ACHN (cell line): Measurements from ENCODE around the gene CHN2.

Experiments
- DNase-seq: peaks from one replicate; pipeline ENCODE4 v3.0.0-alpha.2; 2015
- in situ Hi-C: cut with HindIII; loops from 2 replicates; pipeline ENCODE4 v1.10.0; 2017; ENCODE audit warnings: low sequenced_read_pairs, low pct_ligation_motif_present, low pct_unique_long_range_greater_than_20kb

Gene CHN2

DNA sequence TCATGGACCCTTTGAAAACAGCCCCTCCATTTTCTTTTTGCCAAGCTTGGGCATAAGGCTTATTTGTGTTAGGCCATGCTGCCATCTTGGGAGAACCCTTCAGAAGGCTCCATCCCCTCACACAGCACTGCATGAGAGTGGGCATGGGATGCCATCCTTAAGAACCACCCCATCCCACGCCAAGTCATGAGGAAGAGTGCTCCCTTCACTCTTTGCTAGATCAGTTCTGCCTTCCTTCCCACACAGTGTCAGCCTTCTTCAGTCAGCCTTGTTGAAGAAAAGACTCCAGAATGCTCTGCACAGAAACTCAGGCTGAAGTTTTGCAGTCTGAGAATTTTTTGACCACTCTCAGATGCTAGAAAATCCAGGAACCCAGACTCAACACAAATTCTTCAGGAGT, 15.5 kb upstream of the CHN2 start:
- DNase-seq, result no peak
- in situ Hi-C loops, result no loop called here

DNA sequence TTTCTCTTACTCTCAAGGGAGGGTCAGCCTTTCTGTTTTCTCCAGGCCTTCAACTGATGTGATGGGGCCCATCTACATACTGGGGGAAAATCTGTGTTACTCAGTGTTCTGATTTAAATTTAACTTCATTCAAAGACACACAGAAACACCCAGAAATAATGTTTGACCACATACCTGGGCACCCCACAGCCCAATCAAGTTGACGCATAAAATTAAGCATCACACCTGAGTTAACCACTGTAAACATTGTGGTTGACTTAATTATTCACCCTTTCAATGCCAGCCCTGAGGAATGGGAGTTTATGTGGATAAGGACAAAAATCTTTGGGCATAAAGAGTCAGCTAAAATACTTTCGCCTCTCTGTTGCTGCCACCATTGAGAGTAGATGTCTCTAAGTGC, 10.0 kb upstream of the CHN2 start:
- no peak for DNase-seq
- in situ Hi-C loops, result no loop called here

GRCh38 chr7:29185613-29186012, 9.0 kb upstream of the CHN2 start:
- no peak for DNase-seq
- in situ Hi-C loops, result no loop called here

DNA sequence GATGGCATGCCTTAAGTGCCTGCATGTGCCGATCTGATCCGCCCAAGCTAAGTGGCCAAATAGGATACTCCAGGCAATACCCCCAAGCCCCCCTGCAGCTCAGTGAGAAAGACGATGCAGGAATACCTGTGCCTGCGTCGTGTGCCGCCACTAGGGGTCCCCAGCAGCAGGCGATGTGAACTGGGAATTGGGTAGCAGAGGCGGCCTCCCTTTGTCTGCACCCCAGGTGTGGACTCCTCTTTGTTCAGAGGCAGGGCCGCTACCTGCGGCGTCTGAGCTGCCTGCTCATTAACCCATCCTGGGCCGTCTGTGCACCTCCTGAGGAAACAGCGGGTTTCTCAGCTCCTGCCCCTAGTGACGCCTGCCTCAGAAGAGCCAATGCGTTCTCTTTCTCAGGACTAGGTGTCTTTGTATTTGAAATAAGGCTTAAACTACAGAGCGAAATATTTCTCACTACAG, 4.8 kb upstream of the CHN2 start:
- in situ Hi-C loops, result no loop called here

GRCh38 chr7:29190349-29191045, 4.1 kb upstream of the CHN2 start:
- DNase-seq, result no peak
- in situ Hi-C loops, result no loop called here

More for the DNA sequence above, 4.8 kb upstream of the CHN2 start:
- peak; percentile 55 for DNase-seq

- in situ Hi-C loops, result no loop called here
- DNase-seq, result no peak
Measured at GRCh38 chr7:29192323-29192722, 2.3 kb upstream of the CHN2 start.

- in situ Hi-C loops, result no loop called here
- no peak for DNase-seq
Measured at GRCh38 chr7:29192811-29193210, 1.8 kb upstream of the CHN2 start.

DNA sequence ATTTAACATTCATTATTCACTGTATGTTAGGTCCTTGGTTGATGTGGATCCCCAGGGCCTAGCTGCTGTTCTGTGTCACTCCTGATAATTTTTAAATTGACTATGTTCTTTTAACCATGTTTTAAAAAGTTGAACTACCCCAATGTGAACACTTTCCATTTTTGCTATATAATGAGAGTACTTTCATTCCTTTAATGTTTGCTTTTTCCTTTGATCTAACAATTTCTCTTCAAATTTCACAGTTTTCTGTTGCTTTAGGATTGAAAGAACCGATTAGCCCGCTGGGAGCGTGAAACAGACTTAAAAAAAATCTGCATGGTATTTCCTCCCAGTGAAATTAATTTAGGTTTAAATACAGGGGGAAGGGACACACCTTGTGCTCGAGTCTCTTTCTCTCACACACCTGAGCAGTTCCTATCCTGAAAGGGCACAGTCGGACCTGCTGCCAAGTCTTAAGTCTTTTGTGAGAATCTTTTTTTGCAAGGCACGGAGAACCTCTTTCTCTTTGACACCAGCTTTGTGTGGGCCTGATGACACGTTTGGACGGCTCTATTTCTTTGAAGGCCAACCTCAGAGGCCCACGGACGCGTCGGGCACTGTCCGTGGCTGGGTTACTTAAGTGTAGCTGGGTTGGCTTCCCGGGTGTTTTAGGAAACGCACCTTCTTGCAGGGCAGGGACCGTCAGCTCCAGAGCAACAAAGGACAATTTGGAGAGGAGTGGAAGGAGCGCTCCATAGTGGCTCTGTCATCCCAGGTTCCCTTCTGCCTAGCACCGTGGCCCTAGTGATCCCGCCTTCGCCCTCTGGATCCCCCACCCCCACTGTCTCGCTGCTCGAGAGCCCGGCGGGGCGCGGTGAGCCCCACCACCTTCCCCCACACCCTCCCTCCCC, 1.0 kb upstream of the CHN2 start:
- in situ Hi-C loops, result no loop called here
- no peak for DNase-seq

GRCh38 chr7:29194206-29194593, 375 bp upstream of the CHN2 start:
- DNase-seq, result no peak
- in situ Hi-C loops, result no loop called here

GRCh38 chr7:29196191-29196590, 1.6 kb downstream of the CHN2 start:
- DNase-seq, result no peak
- in situ Hi-C loops, result no loop called here

DNA sequence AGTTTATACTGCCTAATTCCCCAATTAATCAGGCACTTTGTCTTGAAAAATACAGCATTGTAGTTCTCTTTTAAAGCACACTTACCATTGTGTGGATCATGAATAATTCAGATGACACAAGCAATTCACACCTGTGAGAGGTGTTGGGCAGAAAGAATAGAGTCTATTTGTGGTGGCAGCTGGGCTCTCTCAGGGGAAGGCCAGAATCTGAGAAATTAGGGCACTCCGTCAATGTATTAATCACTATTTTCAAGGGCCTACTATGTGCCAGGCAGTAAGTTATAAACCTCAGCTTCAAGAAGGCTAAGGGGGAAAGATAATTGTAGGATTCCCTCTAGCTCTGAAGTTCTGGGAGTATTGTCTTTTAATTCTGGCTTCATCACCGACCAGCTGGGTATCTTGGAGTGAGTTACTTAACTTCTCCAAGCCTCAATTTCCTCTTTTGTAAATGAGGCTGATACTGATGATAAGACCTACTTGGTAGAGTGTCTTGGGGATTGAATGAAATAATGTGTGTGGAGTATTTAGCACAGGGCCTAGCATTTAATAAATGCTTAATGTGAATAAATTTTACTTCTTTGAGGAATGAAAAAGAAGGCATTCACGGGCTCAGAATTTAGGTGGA, 2.5 kb downstream of the CHN2 start:
- DNase-seq, result no peak
- in situ Hi-C loops, result no loop called here

GRCh38 chr7:29197916-29198315, 3.3 kb downstream of the CHN2 start:
- in situ Hi-C loops, result no loop called here
- no peak for DNase-seq

DNA sequence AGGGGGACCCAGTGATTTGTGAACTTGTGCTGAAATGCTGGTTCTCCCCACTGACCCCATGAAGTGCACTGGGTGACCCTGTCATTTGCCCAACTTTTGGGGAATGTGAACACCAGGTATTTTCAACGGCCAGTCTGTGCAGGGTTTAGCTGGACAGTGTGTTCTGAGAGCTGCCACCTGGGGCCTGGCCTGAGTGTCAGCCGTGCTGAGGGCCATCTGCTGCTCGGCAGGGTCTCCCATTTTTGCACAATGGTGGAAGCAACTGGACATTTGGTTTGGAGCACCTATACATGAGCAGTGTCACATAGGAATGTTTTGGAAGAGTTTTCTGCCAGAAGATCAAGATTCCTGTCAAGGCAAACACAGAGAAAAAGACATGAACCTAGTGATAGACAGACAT, 5.2 kb downstream of the CHN2 start:
- in situ Hi-C loops, result no loop called here
- no peak for DNase-seq

- no peak for DNase-seq
- in situ Hi-C loops, result no loop called here
Measured at GRCh38 chr7:29202651-29203069, 8.1 kb downstream of the CHN2 start.

GRCh38 chr7:29204491-29205272, 10.1 kb downstream of the CHN2 start:
- in situ Hi-C loops, result no loop called here
- no peak for DNase-seq

GRCh38 chr7:29207162-29207801, 12.7 kb downstream of the CHN2 start:
- in situ Hi-C loops, result no loop called here

DNA sequence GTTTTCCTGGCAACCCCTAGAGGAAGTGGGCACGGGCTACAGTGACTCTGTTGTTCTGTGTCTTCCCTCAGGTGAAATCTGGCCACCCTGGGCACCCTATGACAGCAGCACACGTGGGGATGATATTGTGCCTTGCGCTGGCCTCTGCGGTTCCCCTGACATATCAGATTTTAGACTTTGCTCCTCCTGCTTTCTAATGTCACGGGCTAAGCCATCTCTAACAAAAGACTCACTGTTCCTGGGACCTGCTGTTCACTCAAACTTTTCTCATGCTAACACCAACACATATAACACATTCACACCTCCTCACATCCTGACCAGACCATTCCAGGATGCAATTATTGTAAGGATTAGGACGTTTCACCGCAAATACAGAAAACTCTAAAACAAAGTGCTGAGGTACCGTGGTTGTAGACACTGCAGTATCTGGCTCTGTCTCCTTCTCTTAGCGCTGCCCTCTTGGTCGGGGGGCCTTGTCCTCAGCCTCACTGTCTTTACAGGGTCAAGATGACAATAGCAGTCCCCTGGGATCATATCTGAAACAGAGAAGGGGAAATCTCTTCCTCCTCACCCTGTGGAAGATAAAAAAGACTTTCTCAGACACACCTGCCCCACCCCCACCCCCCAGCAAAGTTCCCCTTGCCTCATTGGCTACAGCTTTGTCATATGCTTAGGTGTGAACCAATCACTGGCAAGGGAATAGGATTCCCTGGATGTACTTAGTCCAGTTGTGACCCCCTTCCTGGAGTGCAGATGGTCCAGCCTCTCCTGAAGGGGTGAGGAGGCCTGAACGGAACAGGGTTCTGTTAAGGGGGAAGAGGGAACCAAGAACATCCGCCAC, 14.1 kb downstream of the CHN2 start:
- in situ Hi-C loops, result no loop called here
- no peak for DNase-seq

More at GRCh38 chr7:29207162-29207801, 12.7 kb downstream of the CHN2 start:
- no peak for DNase-seq
